ENCODE results near the gene FBXL16. TPM values are rescaled to one million over a fixed set of nuclear protein-coding genes. Genes with fewer than 3 reads are reported as not detected.

Gene FBXL16
- polyA plus RNA-seq, 1 donor (not counting 4 experiments of a cell fraction or from before 2014, with no cell fraction given) = 0.81 TPM

DNA sequence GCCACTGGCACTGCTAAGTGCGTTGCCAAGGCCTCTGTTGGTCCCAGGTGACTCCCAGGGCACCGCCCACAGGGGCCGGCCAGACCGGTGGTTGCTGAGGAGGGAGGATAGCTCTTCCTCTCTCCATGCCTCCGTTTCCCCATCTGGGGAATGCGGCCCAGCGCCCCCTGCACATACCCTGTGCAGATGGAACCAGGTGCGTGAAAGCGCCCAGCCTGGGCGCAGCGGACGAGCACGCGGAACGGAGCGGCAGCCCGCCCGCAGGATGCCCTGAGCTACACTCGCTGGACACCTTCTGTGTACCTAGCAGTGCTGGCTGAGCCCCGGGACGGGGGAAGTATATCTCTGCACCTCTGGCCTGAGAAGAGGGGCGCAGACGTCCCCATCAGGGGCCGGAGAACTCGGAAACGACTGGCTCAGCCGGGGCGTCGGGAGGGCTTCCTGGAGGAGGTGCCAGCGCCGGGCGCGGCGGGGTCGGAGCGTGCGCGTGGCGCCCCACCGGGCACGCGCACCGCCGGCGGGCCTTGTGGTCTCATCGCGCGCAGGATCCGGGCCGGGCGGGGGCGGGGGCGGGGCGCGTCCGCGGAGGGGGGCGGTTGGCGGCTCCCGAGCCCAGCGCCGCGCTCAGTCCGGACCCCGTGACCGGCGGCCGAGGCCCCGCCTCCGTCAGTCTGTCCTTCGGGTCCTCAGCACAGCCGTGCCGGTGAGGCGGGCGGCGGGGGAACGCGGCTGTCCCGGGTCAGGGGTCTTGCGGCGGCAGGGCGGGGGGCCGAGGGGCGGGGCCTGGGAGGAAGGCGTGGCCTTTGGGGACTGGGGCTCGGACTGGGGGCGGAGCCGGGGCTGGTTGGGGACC lies 21.1 kb upstream of the FBXL16 start, which contains the start of the genes CCDC78 and HAGHL:
Gene CCDC78 (minus strand): TSS at position 6 of the 853 bp plus-strand sequence. CDS start 76 bp downstream, outside the sequence.
Gene HAGHL (plus strand): TSS at position 669 of the 853 bp plus-strand sequence. CDS start 404 bp downstream, outside the sequence.
- TF ChIP-seq, protein P1, sequence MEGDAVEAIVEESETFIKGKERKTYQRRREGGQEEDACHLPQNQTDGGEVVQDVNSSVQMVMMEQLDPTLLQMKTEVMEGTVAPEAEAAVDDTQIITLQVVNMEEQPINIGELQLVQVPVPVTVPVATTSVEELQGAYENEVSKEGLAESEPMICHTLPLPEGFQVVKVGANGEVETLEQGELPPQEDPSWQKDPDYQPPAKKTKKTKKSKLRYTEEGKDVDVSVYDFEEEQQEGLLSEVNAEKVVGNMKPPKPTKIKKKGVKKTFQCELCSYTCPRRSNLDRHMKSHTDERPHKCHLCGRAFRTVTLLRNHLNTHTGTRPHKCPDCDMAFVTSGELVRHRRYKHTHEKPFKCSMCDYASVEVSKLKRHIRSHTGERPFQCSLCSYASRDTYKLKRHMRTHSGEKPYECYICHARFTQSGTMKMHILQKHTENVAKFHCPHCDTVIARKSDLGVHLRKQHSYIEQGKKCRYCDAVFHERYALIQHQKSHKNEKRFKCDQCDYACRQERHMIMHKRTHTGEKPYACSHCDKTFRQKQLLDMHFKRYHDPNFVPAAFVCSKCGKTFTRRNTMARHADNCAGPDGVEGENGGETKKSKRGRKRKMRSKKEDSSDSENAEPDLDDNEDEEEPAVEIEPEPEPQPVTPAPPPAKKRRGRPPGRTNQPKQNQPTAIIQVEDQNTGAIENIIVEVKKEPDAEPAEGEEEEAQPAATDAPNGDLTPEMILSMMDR (optimal IDR thresholded peaks at IDR 0.05 in 1 of 3, IDR thresholded peaks at IDR 0.05 in 1 of 3, conservative IDR thresholded peaks at IDR 0.05 in 1 of 3; ENCODE audit: extremely low read depth in 1 of 3, insufficient read depth in 2 of 3, low read length in 3 of 3) = no peak
- no peak for TF ChIP-seq EZH2 (IDR thresholded peaks at IDR 0.05; ENCODE audit: low read length)
- Histone ChIP-seq H3K9ac (ENCODE audit: control insufficient read depth, extremely low read depth, insufficient read depth, low read length) (peak within 1 kb of the TSS; percentile 76), H3K4me1 (ENCODE audit: control insufficient read depth, extremely low read depth, insufficient read depth, low read length) (peaks cover 4% of the 10 kb centered on the region), H3K27me3 (ENCODE audit: control insufficient read depth, extremely low read depth, insufficient read depth, low read length) (no peaks in the 10 kb centered on the region), H3K9me1 (ENCODE audit: control insufficient read depth, extremely low read depth, insufficient read depth, low read length) (peaks cover 2% of the 10 kb centered on the region), H3K36me3 (ENCODE audit: control insufficient read depth in 2 of 2, extremely low read depth in 1 of 2, insufficient read depth in 2 of 2, low read length in 2 of 2) (peaks cover 0 to 6% of the 10 kb centered on the region in 2 experiments), H4K20me1 (ENCODE audit: control insufficient read depth, extremely low read depth, insufficient read depth, low read length) (no peaks in the 10 kb centered on the region), H2AFZ (ENCODE audit: control insufficient read depth, low read length) (peak within 1 kb of the TSS; percentile 12), H3K9me3 (ENCODE audit: control insufficient read depth, low read depth, low read length) (no peaks in the 10 kb centered on the region), H3K27ac (ENCODE audit: control insufficient read depth, insufficient read depth, low read length) (peak within 1 kb of the TSS; percentile 26), H3K79me2 (ENCODE audit: control insufficient read depth, insufficient read depth, low read length) (no peaks in the 10 kb centered on the region), H3K4me2 (ENCODE audit: control insufficient read depth, extremely low read depth, insufficient read depth, low read depth, low read length) (peak within 1 kb of the TSS; percentile 95), H3K4me3 (ENCODE audit: control insufficient read depth in 2 of 3, extremely low read depth in 1 of 3, insufficient read depth in 2 of 3, low read depth in 1 of 3, low read length in 3 of 3) (peak within 1 kb of the TSS; percentile 71 to 77 (median 76))
- FAIRE-seq (no peak), DNase-seq (ENCODE audit: low read depth, low spot score) (no peak)
- dilution Hi-C loops (cut with MboI; ENCODE audit: extremely low pct_ligation_motif_present, low sequenced_read_pairs) = no loop called here

DNA sequence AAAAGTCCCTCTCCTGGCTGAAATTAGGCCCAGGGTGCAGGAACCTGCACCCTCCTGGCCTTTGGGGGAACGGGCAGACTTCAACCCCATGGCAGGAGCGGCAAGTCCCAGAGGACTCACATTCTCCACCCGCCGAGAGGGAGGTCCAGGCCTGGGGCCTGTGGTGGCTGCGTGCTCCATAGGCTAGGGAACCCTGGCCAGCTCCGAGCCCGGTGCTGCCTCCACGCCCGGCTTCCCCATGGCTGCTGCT lies 20.5 kb upstream of the FBXL16 start:
- dilution Hi-C loops (cut with MboI; ENCODE audit: extremely low pct_ligation_motif_present, low sequenced_read_pairs) = no loop called here

More for the DNA sequence above, 20.5 kb upstream of the FBXL16 start:
- Histone ChIP-seq H4K20me1 (ENCODE audit: control insufficient read depth, extremely low read depth, insufficient read depth, low read length) (no peaks in the 10 kb centered on the region), H2AFZ (ENCODE audit: control insufficient read depth, low read length) (no peak overlapping the region), H3K27ac (ENCODE audit: control insufficient read depth, insufficient read depth, low read length) (no peak overlapping the region), H3K9ac (ENCODE audit: control insufficient read depth, extremely low read depth, insufficient read depth, low read length) (no peak overlapping the region), H3K4me3 (ENCODE audit: control insufficient read depth in 2 of 3, extremely low read depth in 1 of 3, insufficient read depth in 2 of 3, low read depth in 1 of 3, low read length in 3 of 3) (peak overlapping the region in 1 of 3 experiments; percentile 21), H3K9me1 (ENCODE audit: control insufficient read depth, extremely low read depth, insufficient read depth, low read length) (peaks cover 2% of the 10 kb centered on the region), H3K79me2 (ENCODE audit: control insufficient read depth, insufficient read depth, low read length) (no peaks in the 10 kb centered on the region), H3K36me3 (ENCODE audit: control insufficient read depth in 2 of 2, extremely low read depth in 1 of 2, insufficient read depth in 2 of 2, low read length in 2 of 2) (peaks cover 0 to 6% of the 10 kb centered on the region in 2 experiments), H3K4me2 (ENCODE audit: control insufficient read depth, extremely low read depth, insufficient read depth, low read depth, low read length) (no peak overlapping the region), H3K9me3 (ENCODE audit: control insufficient read depth, low read depth, low read length) (no peaks in the 10 kb centered on the region), H3K27me3 (ENCODE audit: control insufficient read depth, extremely low read depth, insufficient read depth, low read length) (no peaks in the 10 kb centered on the region), H3K4me1 (ENCODE audit: control insufficient read depth, extremely low read depth, insufficient read depth, low read length) (peaks cover 4% of the 10 kb centered on the region)
- no peak for TF ChIP-seq EZH2 (IDR thresholded peaks at IDR 0.05; ENCODE audit: low read length)
- TF ChIP-seq, protein P1 (optimal IDR thresholded peaks at IDR 0.05 in 1 of 3, IDR thresholded peaks at IDR 0.05 in 1 of 3, conservative IDR thresholded peaks at IDR 0.05 in 1 of 3; ENCODE audit: extremely low read depth in 1 of 3, insufficient read depth in 2 of 3, low read length in 3 of 3) = no peak
- DNase-seq (ENCODE audit: low read depth, low spot score) = no peak
- no peak for FAIRE-seq

Data from keratinocyte (primary cell).